HG03469 (cell line): ENCODE measurements around the gene NGDN.

ENCODE experiments used
- ATAC-seq: cut with Tn5 transposase; IDR thresholded peaks from one replicate; pipeline ENCODE4 v1.9.1; 2021; ENCODE audit warnings: mild to moderate bottlenecking, moderate library complexity, moderate number of reproducible peaks; ENCODE audit not compliant: unreplicated experiment

NGDN gene

DNA sequence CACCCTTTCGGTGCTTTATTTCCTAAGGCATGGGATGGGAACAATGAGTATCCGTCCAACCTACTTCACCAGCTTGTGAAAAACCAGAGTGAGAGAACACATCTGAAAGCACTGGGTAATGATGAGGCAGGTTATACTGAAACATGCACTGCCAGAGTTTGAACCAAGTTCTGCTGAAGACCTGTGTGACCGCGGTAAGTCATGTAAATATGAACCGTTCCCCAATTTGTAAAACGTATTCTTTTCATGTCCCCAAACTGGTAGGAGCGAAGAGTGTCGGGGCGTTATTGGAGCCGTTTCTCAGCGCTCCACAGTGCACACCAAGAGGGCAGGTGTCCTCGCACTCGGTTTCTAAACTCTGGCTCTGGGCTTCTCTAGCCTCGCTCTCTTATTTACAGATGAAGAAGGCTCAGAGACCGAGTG is 788 bp upstream of the NGDN start:
- ATAC-seq: no peak

DNA sequence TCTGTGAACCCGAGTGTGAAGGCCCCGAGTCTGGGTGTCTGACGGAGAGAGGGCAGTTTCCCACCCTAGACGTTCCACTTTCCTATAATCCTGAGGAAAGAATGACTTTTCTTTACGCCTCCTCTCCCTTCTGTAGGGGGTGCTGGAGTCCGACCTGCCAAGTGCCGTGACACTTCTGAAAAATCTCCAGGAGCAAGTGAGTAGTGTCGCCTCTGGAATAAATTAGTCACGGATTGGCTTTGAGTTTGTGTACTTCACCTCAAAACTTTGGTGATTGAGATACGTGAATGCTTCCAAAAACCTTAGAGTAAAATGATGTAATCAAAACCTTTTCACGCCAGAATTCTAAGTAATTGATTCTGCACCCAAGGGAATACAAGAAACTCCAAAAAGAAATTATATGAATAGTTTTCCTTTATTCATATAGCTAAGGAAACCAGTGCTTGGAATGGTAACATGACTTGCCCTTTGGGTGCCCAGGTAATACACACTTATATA is 452 bp downstream of the NGDN start:
- ATAC-seq: no peak

DNA sequence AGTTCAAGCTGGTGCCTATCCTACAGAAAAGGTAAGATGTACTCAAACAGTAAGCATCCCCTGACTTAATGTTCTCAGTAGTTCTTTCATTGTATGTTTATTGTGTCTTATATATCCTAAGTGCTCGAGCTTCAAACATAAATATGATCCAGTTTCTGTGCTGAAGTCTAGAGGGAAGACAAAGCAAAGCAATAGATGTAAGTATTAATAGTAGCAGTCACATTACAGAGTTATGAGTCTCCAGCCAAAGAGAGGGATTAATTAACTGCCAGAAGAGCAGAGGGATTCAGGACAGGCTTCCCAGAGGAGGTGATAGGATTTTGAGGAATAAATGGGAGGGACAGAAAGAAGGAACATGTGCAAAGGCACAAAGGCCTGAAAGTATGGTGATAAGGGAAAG is 1.4 kb downstream of the NGDN start:
- ATAC-seq: no peak

DNA sequence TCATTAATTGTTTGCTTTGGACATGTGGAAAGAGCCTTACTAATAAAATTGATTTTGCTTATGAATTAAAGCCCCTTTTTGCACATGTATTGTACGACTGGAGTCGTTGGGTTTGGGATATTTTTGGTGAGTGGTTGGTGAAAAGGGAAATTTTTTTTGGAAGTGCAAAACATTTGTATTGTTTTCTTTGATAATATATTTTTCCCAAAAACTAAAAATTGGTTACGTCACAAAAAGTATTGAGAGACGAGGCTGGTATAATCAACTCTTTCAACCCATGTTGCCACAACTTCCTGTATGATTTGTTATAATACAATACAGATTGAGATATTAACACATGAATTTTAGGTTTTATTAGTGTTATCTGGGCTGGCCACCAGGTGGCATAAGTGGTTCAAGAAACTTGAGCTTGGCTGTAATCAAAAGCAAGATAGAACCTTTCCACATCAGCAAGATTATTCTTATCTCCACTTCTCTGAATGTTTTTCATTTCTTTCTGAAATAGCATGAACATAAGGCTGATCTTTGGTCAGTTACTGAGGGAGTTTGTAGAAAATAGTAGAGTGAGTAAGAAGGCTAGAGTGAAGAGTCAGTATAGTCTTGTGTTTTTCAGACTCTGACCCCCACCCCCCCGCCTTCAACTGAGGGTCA is 8.7 kb downstream of the NGDN start:
- ATAC-seq: no peak

DNA sequence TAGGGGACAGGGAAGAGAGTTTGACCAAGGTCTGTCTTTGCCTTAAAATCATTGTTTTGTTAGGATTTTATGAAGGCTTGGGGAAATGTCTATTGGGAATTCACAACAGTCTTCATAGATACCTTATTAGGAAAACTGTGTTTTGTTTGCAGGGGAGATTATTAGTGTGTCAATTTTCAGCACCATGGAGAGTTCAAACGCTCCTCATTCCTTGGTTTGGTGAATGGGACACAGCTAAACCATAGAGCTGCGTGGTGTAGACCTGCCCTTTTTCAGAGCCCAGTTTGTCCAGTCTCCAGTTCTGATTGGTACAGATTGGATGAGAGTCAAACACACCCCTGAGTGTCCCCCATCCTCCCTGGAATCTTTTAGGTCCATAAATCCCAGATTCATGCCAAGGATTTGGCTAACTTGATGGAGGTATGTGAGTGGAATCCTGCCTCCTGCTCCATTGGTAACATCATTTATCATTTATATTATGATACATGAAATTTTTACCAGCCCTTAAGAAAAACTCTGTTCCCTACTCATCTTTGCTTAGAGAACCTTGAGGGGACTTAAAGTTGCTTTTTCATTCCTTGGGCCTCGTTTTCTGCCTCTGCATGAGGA is 12.0 kb downstream of the NGDN start:
- no peak for ATAC-seq

DNA sequence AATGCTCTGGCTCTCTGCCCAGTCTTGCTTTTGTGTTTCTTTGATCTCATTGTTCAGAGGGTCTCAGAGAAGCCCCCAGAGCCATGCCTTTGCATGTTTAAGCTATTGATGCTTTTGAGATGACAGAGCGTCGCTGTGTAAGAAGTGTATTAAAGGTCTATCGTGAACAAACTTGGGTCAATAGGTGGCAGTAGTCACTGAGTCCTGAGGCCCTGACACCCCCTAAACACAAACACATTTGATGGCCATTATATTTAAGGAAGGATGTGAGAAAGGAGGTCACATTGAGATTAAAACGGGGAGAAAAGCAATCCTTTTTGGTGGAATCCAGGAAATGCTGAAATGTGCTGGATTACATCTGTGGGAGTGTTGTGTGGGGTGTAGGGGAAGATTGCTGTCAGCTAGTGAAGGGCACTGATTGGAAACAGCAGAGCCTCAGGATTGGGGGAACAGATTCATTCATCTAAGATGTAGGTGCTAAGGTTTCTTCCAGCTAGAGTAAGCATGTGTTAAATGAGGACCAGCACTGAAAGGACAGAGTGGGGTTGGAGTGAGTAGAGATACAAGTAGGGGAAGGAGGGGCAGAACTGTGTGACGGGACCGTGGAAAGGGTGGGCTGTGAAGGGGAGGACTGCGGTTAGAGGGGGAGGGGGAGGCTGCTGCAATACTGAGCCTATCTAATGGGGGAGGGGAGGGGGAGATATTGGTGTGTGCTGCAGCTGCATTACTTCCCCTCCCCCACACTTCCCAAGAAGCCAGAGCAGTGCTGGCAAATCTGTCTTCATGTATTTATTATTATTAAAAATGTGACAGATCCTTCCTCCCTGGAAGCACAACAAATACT is 12.7 kb downstream of the NGDN start:
- no peak for ATAC-seq

DNA sequence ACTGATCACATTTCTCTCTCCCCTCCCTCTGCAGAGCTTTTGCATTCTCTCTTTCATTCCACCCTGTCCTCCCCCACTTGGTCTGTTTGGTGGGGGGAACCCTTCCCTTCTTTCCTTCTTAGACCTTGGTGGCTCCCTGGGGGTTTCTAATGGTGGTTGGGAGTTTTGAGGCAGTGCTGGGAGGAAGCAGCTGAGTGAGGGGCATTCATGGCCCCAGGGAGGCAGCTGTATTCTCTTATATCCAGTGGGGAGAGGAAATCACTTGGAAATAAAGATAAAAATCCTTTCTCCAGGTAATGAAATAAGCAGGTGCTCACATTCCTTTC is 13.3 kb downstream of the NGDN start:
- no peak for ATAC-seq

DNA sequence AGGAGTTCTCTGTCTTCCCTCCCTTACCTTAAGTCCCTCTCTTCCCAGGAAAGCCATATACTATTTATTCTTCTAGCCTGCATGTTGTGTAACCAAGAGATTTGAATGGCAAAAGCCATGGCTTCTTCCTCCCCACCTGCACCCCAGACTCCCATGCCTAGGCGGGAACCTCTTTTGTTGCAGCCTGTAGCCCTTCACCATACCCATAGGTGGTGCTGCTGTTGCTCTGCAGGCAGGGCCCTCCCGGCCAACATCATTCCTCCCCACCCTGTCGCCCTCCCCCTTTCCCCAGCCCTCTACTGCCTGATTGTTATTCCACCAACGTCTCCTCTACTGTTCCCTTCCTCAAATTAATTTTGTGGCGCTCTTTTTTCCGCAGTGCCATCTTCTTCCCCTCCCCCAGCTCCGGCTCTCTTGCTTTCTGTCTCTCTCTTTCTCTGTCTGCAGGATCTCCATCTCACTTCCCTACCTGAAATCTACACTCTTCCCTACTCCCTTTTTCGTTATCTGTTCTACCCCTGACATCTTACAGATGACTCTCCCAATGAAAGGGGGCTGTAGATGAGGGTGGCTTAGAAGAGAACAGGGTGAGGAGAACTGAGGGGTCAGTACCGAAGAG is 13.8 kb downstream of the NGDN start:
- no peak for ATAC-seq

DNA sequence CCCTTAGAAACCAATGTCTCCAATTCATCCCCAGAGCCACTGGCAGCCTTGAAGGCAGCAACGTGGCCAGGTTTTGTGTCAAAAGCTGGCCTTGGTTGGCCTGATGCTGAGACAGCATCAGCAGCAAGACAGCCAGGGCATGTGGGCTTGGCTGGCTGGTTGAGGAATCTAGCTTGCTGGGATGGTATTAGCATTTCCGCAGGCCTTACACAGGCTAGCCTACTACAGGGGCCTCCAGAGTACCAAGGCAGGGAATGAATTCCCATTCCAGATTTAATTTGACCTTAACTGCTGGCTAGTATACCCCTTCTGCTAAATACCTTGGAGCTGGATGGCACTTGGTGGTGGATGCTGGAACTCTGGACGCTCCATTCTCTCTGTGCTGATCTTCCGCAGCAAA is 15.8 kb downstream of the NGDN start:
- ATAC-seq: no peak

DNA sequence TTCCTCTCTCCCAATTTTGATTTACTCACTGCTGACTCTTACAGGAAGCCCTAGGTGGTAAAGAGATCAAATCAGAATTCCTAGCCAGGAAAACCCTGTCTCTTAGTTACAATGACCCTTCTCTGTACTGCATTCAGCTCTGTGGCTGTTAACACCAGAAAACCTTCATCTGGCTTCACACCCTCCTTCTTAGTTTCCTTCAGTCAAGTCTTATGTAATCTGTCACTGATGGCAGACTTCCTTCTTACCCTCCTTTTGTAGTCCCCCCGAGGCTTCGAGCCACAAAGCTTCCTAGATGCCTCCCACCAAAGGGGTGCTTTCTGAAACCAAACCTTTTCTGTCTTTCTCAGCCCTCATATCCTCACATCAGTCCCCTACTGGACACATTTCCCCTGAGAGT is 16.5 kb downstream of the NGDN start:
- ATAC-seq: no peak

DNA sequence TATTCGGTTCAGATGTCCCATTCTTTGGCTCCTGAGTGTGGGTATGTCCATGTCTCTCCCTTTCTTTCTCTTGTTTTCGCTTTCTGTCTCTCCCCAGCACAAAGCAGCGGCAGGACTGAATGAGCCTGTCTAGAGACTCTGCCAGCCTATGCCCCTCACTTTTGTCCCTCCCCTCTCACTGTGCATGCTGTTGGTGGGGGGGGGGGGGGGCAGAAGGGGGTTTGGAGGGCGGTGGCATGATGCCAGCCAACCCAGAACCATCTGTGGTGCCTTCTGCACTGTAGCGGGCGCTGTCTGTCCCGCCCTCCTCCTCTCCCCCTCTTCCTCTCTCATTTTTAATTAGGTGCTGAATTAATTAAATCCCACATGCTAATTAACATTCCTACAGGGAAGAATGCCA is 17.7 kb downstream of the NGDN start:
- ATAC-seq: no peak

DNA sequence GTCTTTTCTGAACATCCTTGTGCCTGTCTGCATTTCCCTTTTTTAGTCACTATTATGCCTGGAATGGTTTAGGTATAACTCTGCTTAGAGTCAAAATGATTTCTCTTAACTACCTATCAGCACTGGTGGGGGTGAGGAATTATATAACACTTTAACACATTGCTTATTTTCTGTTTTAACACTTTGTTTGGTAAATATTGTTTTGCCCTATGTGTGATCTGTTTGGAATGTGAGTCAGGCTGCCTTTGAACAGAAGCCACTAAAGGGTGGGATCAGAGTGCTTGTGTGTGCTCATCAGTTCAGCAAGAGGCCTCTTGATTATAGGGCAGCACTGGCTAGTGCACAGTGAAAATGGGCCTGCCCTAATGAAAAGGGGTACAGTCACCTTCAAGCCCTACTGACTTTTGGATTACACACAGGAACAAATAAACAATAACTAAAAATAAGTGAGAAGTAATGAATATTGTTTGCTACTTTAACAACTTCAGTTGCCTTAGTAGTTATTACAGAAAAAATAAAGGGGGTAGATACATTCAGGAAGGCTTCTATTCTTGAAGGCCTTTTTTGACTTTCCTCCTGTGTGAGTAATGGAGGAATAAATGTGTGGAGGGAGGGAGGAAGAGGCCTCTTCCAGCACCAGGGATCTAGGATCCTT is 23.2 kb downstream of the NGDN start:
- ATAC-seq: no peak

DNA sequence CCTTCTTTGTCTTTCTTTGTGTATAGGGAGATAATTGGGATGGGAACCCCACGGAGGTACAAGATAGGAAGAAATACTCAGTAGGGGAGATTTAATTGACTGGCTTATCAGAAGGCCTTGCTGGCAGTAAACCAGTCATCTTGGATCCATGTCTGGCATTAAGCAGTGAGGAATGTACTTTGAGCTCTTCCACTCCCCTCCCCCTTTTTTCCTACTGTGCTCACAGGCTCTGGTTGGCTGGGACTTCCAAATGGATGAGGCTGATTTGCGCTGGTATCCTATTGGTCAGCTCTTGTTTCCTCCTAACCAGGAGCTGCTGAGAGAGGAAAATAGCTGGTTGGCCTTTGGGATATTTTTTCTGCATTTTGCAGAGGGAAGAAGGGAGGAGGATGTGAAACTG is 24.7 kb downstream of the NGDN start:
- ATAC-seq: no peak

DNA sequence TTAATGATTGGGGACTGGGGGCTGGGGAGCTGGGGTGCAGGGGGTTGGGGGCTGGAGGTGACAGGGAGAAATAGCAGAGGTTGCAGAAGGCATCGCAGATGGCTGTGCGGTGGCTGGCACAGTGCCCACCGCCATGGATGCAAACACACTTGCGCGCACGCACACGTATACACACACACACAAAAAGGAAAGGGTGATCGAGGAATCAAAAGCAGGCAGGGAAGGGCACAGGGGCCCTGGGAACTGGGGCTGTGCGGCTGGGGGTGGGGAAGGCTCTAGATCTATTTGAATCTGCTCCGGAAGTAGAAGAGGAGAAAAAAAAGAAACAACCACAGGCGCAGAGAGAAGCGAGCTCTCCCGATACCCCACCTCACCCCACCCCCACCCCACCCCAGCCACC is 42.7 kb downstream of the NGDN start:
- no peak for ATAC-seq

DNA sequence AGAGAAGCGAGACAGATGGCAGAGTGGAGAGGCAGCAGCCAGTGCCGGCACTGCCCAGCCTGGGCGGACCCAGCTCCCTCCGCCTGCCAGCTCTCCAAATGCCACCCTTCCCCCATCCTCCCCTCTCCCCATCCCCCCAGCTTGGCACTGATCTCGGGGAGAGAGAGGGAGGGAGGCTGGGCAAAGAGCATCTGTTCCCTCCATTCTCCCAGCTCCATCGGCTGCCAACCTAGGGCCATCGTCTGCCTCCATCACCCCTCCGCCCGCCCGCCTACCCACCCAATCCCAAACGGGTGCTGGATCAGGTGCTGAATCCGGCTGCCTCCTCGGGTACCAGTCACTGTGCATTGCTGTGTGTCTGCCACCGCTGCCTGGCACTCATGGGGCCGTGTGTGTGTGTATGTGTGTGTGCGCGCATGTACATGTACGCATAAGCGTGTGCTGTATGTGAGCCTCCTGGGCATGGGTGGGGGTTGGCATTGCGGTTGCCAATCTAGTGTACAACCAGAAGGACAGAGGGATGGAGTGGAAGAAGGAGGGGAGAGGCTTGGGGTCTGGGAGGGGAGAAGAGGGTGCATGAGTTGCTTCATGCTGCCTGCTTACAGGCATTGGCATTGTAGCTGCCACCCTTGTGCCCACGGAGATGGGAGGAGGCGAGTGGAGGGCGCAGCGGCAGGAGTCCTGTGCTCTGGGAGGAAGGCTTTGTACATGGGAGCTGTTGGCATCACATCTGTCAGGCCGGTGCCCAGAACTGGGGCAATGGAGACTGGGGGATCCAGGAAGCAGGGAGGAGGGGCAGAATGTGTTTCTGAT is 43.7 kb downstream of the NGDN start:
- no peak for ATAC-seq

DNA sequence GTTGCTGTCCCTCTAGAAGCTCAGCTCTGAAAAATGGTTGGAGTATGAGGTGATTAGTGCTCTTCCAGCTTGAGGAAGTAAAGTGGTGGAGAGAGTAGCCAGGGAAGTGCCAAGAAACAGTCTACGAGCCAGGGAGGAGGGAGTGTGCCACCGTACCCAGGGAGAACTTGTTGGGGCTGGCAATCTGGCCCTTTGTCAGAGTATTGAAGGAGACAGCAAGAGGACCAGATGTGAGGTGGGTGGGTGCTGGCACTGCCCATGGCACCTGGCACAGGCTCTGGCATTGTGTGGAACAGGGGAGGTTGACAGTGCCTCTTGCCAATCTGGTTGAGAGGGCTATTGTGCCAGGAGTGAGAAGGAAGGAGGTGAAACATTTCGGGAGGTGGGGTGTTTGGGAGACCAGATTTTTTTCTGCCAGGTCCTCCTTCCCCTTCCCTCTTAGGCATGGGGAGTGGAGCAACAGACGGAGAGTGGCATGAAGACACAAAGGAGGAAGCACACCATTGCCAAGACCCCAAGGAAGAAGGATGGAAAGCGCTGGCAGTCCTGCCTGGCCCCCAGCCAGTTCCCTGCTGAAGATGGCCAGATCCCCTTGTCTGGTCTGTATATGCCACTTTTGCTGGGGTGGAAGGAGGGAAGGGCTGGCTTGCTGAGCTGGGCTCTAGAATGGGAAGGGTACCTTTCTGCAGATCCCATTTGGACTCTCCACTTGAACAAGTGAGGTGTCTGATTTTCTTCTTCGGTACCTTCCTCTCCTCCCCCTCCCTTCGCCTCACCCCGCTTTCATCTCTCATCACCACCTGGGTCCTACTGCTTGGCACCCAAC is 44.5 kb downstream of the NGDN start:
- ATAC-seq: no peak

DNA sequence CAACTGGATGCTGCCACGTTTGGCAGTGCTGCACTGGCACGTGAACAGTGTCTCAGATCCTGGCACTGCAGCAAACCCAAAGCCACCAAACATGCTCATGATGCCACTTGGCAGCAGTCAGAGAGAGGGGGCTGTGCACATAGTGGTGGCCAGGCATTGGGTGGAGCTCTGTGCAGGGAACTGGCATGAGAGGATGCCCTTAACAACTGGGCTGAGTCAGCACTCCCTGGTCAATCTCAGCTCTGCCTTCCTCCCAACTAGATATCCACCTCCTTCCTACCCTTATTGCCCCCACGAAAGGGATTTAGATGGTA is 45.1 kb downstream of the NGDN start:
- no peak for ATAC-seq

DNA sequence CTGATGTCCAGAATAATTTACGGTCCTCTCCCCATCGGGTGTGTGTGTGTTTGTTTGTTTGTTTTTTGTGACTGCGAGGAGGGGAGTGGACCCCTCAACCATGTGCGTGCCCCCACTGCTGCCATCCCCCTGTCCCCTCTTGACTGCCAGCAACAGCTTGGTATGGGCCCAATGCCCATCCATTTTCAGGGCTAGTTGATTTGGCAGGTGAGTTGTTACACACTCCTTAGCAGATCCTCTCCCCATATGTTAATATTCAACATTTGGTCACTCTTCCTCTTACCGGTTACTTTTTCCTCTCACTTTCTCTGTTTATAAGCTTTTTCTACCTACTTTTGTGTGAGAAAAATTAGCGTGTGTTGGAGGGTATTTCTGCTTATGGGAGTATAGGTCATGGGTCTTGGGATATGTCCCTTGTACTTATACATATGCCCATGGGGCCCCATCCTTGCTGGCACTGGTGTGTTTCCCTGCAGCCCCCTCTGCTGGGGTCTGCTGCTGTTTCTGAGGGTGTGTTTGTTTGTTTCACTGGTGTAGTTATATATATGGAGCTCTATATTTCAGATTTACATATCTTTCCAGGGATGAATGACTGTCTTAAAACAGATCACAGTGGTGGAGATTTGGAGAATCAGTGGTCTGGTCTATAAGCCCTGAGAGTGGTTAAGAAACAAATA is 48.3 kb downstream of the NGDN start:
- ATAC-seq: no peak

DNA sequence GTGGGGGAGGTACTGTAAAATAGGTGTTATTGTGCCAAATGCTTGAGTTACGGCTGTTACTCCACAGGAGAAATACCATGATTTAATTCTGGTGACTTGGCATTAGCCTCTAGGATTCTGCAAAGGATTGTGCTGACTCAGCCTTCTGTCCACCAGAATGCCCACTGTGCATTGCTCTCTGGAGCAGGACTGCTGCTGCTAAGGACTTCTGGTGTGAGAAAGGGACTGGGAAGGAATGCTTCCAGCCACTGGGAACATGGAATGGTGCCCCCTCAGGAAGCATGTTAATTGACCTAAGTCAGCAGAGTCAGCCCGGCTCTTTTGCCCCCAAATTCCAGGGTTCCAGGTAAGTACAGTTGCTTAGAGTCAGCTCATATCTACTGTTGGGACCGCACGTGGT is 49.2 kb downstream of the NGDN start:
- ATAC-seq: no peak
